Esophagus muscularis mucosa (tissue), 4 donors: ENCODE data around the gene PLAU. TPM values are rescaled to one million over a fixed set of nuclear protein-coding genes. Genes with fewer than 3 reads are reported as not detected.
A peak's percentile ranks its signal among the peaks of the same experiment; 100 is the strongest.

Source experiments
- DNase-seq: peaks from one replicate; pipeline ENCODE4 v3.0.0-alpha.2; 2017; ENCODE audit errors: extremely low spot score
- H3K27ac ChIP-seq, 4 donors: fragments of 200-600 bp; sonication (generic); replicated peaks in 1 of 4; 1 replicate in 3 of 4; 2 replicates in 1 of 4; pipeline ENCODE4 v1.5.1; 2016 to 2019; ENCODE audit warnings: mild to moderate bottlenecking in 1 of 4
- H3K27me3 ChIP-seq, 4 donors: fragments of 200-600 bp; sonication (generic); one replicate each; pipeline versions ENCODE4 v1.5.1 to v1.6.0; 2016 to 2019
- H3K36me3 ChIP-seq, 4 donors: fragments of 200-600 bp; sonication (generic); one replicate each; pipeline ENCODE4 v1.5.1; 2016 to 2019
- H3K4me1 ChIP-seq, 4 donors: fragments of 200-600 bp; sonication (generic); one replicate each; pipeline ENCODE4 v1.5.1; 2016 to 2019
- H3K4me3 ChIP-seq, 4 donors: fragments of 200-600 bp; sonication (generic); 1 replicate in 2 of 4; 2 replicates in 2 of 4; pipeline ENCODE4 v1.5.1; 2016 to 2019; ENCODE audit warnings: mild to moderate bottlenecking in 4 of 4, moderate library complexity in 1 of 4
- H3K9me3 ChIP-seq, 4 donors: fragments of 200-600 bp; sonication (generic); 1 replicate in 3 of 4; 2 replicates in 1 of 4; pipeline ENCODE4 v1.5.1; 2016 to 2019
- CTCF ChIP-seq, 3 experiments: fragments of 200-600 bp in 2 of 3; fragments of 450-650 bp in 1 of 3; sonication (generic) in 2 of 3; IDR thresholded peaks; one replicate each; pipeline ENCODE4 v1.5.1; 2017 to 2019; ENCODE audit warnings: antibody characterized with exemption in 3 of 3, mild to moderate bottlenecking in 2 of 3, moderate library complexity in 1 of 3
- EP300 ChIP-seq: sonication (generic); formaldehyde crosslinking; IDR thresholded peaks from one replicate; pipeline ENCODE4 v1.6.1; 2017; ENCODE audit warnings: antibody characterized with exemption
- POLR2A ChIP-seq: fragments of 450-650 bp; IDR thresholded peaks from one replicate; pipeline ENCODE4 v1.6.1; 2017; ENCODE audit warnings: antibody characterized with exemption, moderate library complexity, mild to moderate bottlenecking, low read depth
- POLR2AphosphoS5 ChIP-seq, 2 donors: sonication (generic); formaldehyde crosslinking; IDR thresholded peaks; one replicate each; pipeline ENCODE4 v1.6.1; 2017; ENCODE audit warnings: antibody characterized with exemption in 2 of 2
- WGBS: methylation state at CpG from one replicate; pipeline ENCODE4 v1.1.5; 2018; 5-methylcytosine and 5-hydroxymethylcytosine counted together
- intact Hi-C: fragments of 100-400 bp; cut with DNase I; formaldehyde crosslinking; loops from one replicate; pipeline ENCODE4 v1.15.1; 2023
- total RNA-seq, 4 donors: library from RNA; depleted of rRNA; stranded (reverse); fragments of >200 nt; gene quantifications; one replicate each; pipeline versions ENCODE4 v1.1.0 to v1.2.1, GENCODE V29; 2016

The PLAU gene
- total RNA-seq, 4 donors from 2014 or later: 4.2 to 38.3 (median 6.9) TPM

GRCh38 chr10:73908853-73909539 lies 1.9 kb upstream of the PLAU start:
- Histone ChIP-seq H3K4me1 (peaks cover 57 to 76% (median 67%) of the 10 kb centered on the region in 4 donors), H3K4me3 (no peak overlapping the region), H3K9me3 (no peaks in the 10 kb centered on the region), H3K27ac (peak overlapping the region; percentile 21 to 79 (median 34)), H3K27me3 (peaks cover 0 to 19% (median 0%) of the 10 kb centered on the region in 4 donors), H3K36me3 (peaks cover 0 to 12% (median 0%) of the 10 kb centered on the region in 4 donors)
- no peak for DNase-seq
- intact Hi-C loops: no loop called here
- TF ChIP-seq EP300 (no peak), POLR2AphosphoS5 (IDR thresholded peaks at IDR 0.05) (peak in 1 of 2 donors; percentile 36), CTCF (IDR thresholded peaks at IDR 0.05) (no peak), POLR2A (no peak)
- WGBS: 30% methylated on average over 9 of the region's 10 CpGs

GRCh38 chr10:73909540-73910115 lies 1.3 kb upstream of the PLAU start:
- no peaks in the 10 kb centered on the region for H3K9me3 ChIP-seq
- H3K4me3 ChIP-seq: no peak overlapping the region
- TF ChIP-seq POLR2A (no peak), EP300 (no peak), POLR2AphosphoS5 (IDR thresholded peaks at IDR 0.05) (no peak), CTCF (IDR thresholded peaks at IDR 0.05) (no peak)
- peaks cover 57 to 76% (median 67%) of the 10 kb centered on the region in 4 donors for H3K4me1 ChIP-seq
- no peak for DNase-seq
- H3K27me3 ChIP-seq: peaks cover 0 to 19% (median 0%) of the 10 kb centered on the region in 4 donors
- WGBS: 90% methylated on average over 4 of the region's 4 CpGs
- peaks cover 0 to 12% (median 0%) of the 10 kb centered on the region in 4 donors for H3K36me3 ChIP-seq
- peak overlapping the region; percentile 21 to 61 (median 34) for H3K27ac ChIP-seq
- intact Hi-C loops: no loop called here

- DNase-seq: no peak
- Histone ChIP-seq H3K27ac (peak overlapping the region; percentile 71 to 78 (median 76)), H3K4me1 (peaks cover 53 to 75% (median 67%) of the 10 kb centered on the region in 4 donors), H3K27me3 (peaks cover 0 to 19% (median 0%) of the 10 kb centered on the region in 4 donors), H3K9me3 (no peaks in the 10 kb centered on the region), H3K4me3 (peak overlapping the region; percentile 72 to 79 (median 75)), H3K36me3 (peaks cover 0 to 16% (median 2%) of the 10 kb centered on the region in 4 donors)
- intact Hi-C loops: no loop called here
- 45% methylated on average over 9 of the region's 9 CpGs for WGBS
- no peak for TF ChIP-seq CTCF (IDR thresholded peaks at IDR 0.05)
These were observed 550 bp upstream of the PLAU start for GRCh38 chr10:73910401-73910763.

GRCh38 chr10:73911553-73912004 lies 647 bp downstream of the PLAU start:
- Histone ChIP-seq H3K9me3 (no peaks in the 10 kb centered on the region), H3K36me3 (peaks cover 0 to 27% (median 8%) of the 10 kb centered on the region in 4 donors), H3K27ac (peak overlapping the region; percentile 71 to 78 (median 76)), H3K27me3 (peaks cover 0 to 19% (median 0%) of the 10 kb centered on the region in 4 donors), H3K4me1 (peaks cover 46 to 72% (median 58%) of the 10 kb centered on the region in 4 donors), H3K4me3 (peak overlapping the region; percentile 72 to 79 (median 75))
- WGBS: 33% methylated on average over 8 of the region's 14 CpGs
- no peak for TF ChIP-seq POLR2A
- no peak for TF ChIP-seq EP300
- no peak for TF ChIP-seq CTCF (IDR thresholded peaks at IDR 0.05)
- no peak for TF ChIP-seq POLR2AphosphoS5 (IDR thresholded peaks at IDR 0.05)
- intact Hi-C loops: no loop called here
- DNase-seq: no peak
